ENCODE data around the gene ECEL1.

The ECEL1 gene

DNA sequence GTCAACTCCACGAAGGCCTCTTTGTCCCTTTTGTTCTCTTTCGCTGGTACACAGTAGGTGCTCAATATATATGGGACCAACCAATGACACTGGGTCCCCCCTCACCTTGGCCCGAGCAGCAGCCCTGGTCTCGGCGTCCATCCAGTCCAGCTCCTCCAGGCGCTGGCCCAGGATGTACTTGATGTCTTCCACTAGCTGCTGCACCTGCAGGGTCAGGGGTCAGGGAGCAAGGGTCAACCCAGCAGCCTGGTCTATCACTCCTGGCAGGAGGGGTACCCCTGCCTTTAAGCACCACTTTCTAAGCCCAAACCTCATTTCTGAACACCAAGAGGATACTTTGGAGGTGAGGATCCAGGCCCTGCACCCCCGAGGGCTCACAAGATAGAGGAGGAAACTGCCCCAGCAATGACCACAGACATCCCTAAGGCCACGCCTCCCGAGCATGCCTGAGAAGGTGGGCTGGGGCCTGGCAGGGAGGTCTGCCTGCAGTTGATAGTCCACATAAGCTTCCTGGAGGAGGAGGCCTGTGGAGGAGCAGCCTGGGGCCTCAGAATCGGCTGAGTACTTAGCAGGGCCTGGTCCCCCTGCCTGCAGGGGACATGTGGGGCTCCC is 4.2 kb downstream of the ECEL1 start:
- DNase-seq, result no peak

DNA sequence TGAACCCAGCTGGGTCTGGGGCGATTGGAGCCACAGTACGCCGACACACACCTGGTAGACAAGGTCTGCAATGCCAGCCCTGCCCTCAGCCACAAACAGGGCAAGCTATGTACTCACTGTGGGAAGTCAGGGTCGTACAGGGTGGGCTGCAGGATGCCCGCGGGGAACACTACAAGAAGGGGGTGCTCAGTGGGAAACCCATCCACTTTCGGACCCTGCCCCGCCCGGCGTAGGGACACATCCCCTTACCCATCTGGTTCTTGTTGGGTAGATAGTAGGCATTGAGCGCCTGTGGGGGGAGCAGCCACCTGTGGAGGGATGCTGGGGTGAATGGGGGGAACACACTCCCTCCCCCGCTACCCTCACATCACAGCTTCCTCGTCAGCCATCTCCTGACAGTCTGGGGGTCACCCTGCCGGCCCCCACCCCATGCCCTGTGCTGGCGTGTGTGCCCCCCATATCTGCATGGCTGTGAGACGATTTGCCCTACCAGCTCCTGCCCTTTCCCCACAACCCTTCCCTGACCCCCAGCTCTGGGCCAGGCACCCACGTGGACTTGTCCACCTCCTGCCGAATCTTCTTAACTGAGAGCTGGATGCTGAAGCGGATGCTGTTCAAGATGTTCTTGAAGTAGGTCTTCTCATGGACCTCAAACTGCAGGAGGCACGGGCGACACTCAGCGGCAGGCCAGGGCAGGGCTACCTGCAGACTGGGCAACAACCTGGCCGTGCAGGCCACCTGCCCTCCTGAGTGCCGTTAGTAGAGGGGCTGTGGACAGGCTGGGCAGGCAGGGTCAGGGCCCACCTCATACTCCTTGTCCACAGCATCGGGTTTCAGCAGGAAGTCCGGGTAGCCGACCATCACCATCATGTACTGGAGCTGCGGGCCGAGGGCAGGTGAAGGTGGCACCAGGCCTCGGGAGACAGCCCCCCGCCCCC is 5.1 kb downstream of the ECEL1 start:
- no peak for DNase-seq

DNA sequence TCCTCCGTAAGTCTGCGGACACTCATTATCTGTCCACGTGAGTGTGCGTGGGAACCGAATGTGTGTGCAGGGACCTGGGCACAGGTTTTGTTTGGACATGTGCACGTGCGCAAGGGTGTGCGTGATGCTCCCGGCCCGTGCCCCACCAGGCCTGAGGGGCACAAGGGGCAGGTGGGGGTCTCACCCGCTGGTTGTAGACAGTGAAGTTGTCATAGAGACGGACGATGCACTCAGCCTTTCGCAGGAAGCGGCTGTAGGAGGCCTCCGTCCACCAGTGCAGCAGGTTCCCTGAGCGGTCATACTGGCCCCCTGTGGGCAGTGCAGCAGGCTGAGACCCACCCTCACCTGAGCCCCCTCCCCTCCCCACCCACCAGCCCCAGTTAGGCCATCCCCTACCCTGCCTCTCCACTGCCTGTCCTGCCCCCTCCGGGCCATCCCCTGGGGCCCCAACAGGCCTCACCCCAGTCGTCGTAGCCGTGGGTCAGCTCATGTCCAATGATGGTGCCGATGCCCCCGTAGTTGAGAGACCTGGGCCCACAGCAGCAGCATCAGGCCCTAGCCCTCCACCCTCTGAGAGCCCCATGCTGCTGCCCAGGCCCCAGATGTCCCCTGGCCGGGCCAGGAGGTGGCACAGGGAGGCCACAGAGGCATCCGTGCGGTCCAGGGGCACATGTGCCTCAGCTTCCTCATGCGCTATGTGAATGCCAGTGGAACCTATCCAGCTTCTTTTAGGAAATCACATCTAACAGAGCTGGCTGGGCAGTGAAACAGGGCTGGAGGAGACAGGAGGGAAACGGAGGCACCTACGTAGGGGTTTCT is 6.1 kb downstream of the ECEL1 start:
- no peak for DNase-seq

DNA sequence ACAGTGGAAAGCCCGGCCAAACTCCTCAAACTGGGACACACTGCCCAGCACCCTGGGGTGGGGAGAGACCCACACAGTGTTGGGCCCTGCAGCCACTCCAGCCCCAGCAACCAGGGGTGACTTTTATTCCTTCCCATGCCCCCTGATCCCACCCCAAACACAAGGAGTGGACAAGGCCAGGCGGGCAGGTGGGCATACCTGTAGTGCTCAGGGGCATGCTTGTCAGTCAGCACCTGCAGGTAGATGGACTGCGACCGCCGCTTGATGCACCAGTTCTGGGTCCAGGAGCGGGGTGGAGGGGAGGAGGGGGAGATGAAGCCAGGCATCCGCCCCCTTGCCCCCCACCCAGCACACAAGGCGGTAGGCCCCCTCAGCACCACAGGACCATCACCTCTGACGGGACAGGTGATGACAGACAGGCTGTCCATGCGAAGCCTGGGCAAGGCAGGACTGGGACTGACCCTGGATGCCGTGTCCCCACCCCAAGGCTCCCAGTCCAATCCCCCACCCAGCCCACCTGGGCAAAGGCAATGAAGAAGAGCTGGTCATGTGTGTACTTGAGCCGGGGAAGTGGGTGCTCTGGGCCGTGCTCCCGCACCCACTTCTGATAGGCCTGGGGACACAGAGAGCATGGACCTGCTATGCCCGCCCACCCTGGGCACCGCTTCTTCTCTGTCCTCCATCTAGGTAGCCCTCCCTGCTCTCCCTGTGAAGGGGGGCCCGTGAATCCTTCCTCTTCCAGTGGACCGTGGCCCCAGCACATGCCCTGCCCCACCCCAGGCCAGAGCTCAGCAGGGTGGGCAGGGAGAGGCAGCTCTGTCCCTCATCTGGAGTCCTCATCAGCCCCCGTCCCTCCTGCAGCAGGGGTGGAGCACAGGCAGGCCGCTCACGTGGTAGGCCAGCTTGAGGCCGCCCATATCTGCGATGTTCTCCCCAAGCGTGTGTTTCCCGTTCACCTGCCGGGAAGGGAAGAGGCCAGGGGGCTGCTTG is 7.1 kb downstream of the ECEL1 start:
- DNase-seq, result no peak

DNA sequence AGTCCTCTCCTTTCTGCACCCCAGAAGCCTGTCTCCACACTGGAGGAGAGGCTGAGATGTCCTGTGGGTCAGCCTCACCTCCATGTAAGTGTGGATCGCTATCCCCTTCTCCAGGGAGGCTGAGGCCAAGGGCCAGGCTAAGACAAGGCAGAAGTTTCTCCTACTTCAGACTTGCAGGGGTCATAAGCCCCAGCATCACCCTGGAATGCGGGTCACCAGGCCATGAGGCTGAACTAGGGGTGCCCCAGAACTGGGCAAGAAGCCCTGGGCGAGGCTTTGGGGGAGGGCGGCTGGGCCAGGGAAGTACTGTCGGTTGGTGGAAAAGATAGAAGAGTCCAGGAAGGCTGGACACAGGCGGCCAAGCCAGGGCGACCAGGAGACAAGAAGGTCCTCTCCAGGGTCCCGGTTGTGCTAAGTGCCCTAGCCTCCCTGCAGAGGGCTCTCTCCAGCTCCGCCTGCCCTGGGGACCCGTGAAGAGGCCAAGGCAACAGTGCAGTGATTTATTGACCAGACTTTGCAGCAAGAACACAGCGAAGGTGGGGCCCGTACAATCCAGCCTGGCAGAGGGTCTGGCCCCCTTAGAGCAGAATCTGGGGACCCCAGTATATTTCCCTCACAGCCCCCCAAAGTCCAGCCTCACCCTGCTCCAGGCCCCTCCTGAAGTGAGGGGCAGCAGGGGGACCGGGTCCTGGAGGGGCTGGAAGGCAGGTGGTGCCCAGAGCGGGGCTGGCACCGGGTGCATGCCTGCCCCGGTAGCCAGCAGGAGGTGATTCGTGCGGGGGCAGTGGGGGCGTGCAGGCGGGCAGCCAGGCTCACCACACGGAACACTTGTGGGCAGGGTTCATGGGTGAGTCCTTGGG is 8.1 kb downstream of the ECEL1 start:
- no peak for DNase-seq

DNA sequence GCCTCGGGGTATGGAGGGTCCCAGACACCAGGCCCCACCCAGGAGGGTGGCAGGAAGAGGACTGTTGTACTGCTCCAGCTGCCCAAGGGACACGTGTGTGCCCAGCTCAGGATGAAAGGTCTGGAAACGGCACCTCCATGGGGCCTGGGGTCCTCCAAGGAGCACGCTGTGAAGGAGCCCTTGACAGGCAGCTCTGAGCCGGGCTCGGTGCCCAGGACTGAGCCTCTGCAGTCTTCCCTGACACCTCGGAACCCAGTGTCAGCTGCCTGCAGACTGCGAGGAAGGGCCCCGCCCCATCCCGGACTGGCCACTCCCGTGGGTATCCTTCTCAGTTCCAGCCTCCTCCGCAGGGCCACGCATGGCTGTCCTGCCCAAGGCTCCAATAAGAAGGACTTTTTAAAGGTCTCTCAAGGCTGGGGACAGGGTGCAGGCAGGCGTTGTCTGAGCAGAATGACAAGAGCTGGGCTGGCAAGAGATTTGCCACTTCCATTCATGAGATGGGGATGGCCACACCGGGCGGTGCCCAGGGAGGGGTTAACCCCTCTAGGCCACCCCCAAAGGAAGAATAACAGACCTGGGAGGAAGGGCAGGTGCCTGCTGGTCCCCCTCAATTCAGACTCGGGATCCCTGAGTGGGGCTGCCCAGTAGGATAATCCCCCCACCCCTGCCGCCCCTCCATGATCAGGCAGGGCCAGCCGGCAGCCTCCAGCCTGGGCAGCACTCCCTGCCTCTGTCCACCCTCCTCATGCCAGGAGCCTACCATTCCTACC is 8.9 kb downstream of the ECEL1 start:
- DNase-seq, result no peak

DNA sequence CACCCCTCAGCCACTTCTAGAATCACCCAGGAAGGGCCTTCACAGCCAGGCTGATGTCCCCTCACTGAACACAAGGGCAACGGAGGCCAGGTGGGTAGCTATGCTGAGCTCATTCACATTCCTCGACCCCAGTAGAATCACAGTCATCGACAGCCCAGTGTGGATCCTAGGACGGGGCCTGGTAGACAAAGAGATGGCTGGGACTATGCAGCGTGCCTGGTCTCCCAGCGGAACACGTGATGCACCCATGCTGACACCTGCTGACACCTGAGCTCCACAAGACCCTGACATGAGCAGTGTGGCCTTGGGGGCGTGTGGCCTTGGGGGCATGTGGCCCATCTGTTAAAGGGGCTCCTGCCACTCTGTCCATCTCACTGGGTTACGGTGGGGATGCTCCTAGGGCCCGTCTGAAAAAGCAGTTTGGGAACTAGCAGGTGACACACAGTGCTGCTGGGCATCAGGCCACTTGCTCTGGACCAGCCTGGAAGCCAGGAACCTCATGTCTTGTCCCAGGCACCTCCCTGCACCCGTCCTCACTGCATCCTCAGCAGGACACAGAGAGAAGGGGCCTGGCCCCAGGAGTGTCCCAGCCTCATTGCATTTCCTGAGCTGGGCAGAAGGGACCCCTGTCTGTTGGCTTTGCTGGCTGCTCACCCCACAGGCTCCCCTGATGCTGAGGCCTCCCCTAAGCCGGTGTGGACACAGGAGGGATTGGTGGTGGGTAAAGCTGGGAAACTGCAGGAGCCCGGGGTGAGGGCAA is 9.7 kb downstream of the ECEL1 start:
- no peak for DNase-seq

DNA sequence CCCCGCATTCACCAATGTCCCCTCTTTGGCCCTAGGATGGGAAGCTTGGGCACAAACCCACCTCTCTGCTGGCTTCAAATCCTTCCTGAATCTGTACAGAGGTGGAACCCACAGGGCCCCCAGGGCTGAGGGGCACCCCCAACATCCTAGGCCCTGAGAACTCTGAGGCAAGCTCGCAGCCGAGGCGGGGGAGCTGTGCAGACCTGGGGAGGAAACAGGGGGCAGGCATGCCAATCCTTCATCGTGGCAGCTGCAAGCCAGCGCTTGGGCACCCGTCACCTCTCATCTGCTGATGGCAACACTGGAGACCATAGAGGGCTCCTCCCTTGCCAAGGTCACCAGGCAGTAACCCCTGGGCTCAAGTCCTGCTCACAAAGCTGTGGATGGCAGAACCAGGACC is 10.8 kb downstream of the ECEL1 start:
- DNase-seq, result no peak

DNA sequence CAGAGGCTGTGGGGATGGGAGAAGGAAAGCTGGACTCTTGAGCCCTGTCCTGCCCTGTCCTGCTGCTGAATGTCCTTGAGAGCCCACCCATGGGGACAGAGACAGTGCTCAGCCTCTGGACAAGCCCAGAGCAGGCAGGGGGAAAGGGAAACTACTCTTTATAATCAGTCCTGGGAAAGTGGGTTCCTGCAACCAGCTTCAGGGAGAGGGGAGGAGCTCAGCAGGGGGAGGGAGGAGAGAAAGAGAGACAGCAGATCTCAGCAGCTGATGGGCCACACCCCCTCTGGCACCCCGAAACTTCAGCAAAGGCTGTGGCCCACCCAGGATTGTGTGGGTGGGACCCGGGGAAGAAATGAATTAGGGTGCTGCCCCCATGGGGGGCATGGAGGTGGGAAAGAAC is 11.6 kb downstream of the ECEL1 start:
- no peak for DNase-seq

DNA sequence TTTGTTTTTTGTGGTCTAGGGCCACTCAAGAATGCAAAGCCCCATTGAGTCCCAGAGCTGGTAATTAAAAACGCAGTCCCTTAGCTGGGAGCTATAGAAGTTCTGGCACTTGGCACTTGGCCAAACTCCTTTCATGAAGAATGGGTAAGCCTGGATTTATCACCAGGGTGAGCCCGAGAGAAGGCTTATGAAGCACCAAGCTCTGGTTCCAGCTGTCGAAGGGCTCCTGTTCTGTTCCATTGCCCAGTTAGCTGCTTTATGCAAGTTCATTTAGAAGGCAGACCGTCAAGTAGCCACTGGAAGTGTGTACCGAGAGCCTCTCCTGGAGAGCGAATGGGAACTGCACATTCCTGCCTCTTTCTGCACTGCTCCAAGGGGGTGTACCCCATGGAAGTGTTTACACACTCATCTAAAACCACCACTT is 14.2 kb downstream of the ECEL1 start:
- DNase-seq, result no peak

DNA sequence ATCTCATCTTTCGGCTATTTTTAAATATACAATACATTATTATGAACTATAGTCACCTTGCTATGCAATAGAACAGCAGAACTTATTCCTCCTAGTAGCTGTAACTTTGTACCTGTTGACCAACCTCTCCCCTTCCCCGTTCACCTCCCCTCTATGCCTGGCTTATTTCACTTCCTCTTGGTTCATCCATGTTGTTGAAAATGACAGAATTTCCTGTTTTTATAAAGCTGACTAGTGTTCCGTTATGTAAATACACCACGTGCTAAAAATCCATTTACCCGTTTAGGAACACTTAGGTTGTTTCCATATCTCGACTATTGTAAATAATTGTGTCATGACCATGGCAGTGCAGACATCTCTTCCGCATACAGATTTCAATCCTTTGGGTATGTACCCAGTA is 21.4 kb downstream of the ECEL1 start:
- no peak for DNase-seq

DNA sequence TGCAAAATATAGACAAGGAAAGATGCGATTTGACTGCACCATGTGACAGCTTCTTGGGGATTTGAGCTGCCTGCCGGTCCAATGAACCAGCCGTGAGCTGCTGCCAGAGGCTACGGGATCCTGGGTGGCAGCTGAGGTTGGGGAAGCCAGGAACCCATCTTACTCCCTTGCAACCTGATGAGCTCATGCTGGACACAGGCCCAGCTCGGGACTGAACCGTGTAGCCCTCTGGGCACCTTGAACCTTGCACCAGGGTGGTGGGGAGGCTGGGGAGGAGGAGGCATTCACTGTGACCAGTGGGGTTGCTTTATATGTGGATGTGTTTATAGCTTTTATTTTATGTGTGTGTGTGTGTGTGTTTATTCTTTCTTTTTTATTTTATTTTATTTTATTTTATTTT is 22.6 kb downstream of the ECEL1 start:
- no peak for DNase-seq

DNA sequence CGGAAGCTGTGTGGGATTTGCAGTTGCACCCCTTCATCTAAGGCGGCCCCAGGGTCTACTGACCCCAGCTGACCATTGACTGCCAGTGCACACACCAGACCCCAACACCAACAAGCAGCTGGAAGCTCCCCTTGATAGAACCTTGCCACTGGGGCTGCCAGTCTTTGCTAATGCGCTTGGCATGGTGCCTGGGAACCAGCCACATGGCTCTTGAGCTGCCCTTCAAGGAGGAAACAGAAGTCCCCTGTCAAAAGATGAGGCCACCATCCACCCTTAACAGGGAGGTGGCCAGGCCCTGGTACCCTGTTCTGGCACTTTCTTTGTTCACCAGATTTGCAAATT is 23.1 kb downstream of the ECEL1 start:
- DNase-seq, result no peak

DNA sequence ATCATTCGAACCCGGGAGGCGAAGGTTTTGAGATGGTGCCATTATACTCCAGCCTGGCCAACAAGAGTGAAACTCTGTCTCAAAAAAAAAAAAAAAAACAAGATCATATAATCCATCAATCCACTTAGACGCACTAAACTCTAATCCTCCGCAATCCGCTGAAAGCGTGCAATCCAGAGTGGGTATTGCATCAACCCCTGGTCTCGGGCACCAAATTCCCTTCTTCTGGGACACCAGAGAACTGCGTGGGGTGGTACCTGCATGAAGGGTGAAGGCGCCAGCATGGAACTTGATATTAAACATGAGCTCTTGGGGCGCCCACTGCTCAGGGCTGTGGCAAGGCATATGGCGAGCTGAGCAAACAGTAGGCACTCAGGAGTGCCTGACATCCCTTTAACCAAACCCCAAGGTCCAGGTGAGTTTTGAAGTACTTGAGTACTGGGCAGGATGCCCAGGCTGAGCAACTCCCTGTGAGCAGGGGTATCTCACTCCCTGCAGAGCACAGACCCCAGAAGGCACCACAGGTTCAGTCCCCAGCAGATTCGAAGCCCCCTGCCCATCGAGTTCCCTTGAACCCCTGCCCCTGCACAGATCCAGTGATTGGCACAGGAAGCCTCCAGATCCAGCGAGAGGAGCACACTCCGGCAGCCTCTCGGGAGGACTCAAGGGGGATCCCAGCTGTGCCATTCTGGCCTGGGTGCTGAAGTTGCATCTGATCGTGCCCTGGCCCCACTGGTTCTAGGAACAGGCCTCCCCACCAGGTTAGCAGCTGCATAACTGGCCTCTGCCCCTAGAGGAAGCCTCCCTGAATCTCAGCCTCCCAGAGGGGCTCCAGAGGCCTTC is 23.7 kb downstream of the ECEL1 start:
- DNase-seq, result no peak

DNA sequence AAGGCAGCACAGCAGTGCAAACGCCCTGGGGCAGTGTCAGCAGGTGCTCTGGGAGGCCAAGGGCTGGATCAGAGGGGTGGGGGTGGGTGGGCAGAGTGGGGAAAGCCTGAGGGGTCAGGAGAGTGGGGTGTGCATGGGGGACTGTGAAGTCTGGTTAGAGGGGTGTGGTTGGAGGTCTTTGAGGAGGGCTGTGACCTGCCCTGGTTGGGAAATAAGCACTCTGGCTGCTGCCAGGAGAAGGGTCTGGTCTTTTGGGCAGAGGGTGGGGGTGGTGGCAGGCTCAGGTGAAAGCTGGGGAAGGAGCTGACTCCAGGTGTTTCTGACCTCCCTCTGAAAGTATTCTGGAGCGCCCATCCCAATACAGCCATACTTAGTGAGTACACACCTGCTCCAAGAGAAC is 27.5 kb downstream of the ECEL1 start:
- DNase-seq, result no peak

DNA sequence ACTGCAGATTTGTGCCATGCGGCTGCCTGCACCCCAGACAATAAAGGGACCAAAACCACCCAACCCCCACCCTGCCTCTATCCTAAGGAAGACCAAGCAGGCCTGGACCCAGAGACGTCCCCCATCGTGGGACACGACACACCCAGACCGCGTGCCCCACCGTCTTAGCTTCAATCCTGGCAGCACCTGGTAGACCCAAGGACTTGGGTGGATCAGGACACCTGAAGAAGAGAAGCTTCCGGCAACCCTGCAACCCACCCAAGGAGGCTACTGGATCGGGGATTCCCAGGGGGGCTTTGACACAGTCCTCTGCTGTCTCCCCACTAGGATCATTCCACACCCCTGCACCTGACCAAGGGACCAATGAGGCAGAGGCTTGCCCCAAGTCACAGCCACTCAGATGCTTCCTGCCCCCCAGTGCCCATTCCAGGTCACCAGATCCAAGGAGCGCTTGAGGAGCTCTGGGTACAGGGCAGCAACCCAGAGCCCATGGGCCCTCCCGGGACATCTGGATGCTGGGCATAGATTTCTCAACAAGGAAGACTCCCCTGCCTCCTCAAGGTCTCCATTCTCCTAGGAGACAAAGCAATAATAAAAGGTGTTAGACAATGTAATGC is 28.1 kb downstream of the ECEL1 start:
- no peak for DNase-seq

DNA sequence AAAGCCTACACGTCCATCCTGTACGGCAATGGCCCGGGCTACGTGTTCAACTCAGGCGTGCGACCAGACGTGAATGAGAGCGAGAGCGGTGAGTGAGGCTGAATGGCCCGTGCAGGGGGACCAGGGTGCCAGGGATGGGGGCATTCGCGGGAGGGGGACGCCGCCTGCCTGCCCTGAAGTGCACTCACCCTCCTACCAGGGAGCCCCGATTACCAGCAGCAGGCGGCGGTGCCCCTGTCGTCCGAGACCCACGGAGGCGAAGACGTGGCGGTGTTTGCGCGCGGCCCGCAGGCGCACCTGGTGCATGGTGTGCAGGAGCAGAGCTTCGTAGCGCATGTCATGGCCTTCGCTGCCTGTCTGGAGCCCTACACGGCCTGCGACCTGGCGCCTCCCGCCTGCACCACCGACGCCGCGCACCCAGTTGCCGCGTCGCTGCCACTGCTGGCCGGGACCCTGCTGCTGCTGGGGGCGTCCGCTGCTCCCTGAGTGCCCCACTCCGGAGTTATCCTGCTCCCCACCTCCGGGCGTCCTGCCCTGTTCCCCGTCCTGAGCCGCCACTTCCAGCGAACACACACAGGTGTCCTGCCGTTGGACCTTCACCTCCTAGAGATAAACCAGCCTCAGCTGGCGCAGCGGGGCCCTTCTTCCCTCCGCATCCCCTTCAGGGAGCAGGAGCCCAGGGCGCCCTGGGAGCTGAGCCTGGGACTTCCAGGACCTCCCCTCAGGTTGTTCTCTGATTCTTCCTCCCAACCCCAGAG is 28.8 kb downstream of the ECEL1 start:
- DNase-seq, result no peak
